Upper lobe of right lung (tissue), 1 donor: ENCODE measurements around the gene RBM20. TPM values are rescaled to one million over a fixed set of nuclear protein-coding genes. Genes with fewer than 3 reads are reported as not detected.

Source experiments
- ATAC-seq: fragments of 200-7000 bp; cut with Tn5 transposase; one replicate; pipeline ENCODE4 v1.9.1; 2020; ENCODE audit warnings: mild to moderate bottlenecking, moderate library complexity
- DNase-seq: peaks from one replicate; pipeline ENCODE4 v3.0.0-alpha.2; 2020
- H3K27ac ChIP-seq: fragments of 200-600 bp; one replicate; pipeline ENCODE4 v1.8.0; 2022
- H3K27me3 ChIP-seq: fragments of 200-600 bp; one replicate; pipeline ENCODE4 v1.8.0; 2022; ENCODE audit warnings: mild to moderate bottlenecking
- H3K36me3 ChIP-seq: fragments of 200-600 bp; one replicate; pipeline ENCODE4 v1.8.0; 2022
- H3K4me1 ChIP-seq: fragments of 200-600 bp; one replicate; pipeline ENCODE4 v1.8.0; 2022
- H3K4me3 ChIP-seq: fragments of 200-600 bp; one replicate; pipeline ENCODE4 v1.8.0; 2022; ENCODE audit warnings: mild to moderate bottlenecking
- H3K9me3 ChIP-seq: fragments of 200-600 bp; one replicate; pipeline ENCODE4 v1.8.0; 2022
- CTCF ChIP-seq: fragments of 200-600 bp; IDR thresholded peaks from one replicate; pipeline ENCODE4 v1.8.0; 2022; ENCODE audit warnings: antibody characterized with exemption
- intact Hi-C: fragments of 100-400 bp; cut with DNase I; formaldehyde crosslinking; loops from one replicate; pipeline ENCODE4 v1.11.0; 2022
- total RNA-seq: library from RNA; stranded (reverse); fragmentation: NEBNext Ultra II Directional; extraction: Animal tissue kit (Norgen Biotek cat#: 25700); gene quantifications from one replicate; pipeline ENCODE4 v1.2.1, GENCODE V29; 2021
- donor health status: DM: no; HTN: yes; CAD: no; lungs with severe emphysema.

The RBM20 gene
- total RNA-seq, 1 donor from 2014 or later: 0.41 TPM

DNA sequence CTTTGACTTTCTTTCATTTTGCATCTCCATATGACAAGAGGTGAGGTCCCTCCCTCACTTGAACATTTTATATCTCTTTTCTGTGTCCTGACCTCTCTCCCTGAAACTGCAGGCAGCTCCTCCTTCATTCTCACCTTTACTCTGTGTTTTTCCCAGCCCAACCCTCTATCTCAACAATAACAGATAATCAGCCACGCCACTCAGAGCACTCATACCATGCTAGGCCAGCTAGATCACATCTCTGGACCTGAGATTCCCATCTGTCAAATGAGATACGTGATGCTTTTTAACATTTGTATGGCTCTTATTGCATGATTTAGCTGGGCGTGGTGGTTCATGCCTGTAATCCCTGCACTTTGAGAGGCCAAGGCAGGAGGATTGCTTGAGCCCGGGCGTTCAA, 164.5 kb downstream of the RBM20 start:
- no peak for ATAC-seq
- no peaks in the 10 kb centered on the region for H3K36me3 ChIP-seq
- H3K4me3 ChIP-seq: no peak overlapping the region
- intact Hi-C loops: no loop called here
- no peaks in the 10 kb centered on the region for H3K9me3 ChIP-seq
- DNase-seq: no peak
- H3K4me1 ChIP-seq: peaks cover 6% of the 10 kb centered on the region
- H3K27ac ChIP-seq: no peak overlapping the region
- TF ChIP-seq CTCF: no peak
- H3K27me3 ChIP-seq: no peaks in the 10 kb centered on the region

DNA sequence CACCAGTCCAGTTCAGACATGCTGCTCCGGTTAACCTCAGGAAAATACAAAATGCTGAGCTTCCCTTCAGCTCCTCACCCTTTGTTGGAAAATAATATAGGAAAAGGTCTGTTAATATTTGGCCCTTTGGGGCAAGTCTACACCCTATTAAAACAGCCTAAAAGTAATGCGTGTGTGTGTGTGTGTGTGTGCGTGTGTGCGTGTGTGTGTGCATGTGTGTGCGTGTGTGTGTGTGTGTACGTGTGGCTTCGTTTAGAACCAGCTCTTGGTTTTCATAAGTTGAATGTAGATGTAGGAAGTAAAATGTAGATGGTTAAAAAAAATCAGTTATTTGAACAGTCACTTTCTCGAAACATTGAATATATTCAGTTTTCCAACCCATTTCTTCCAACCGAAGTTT, 166.5 kb downstream of the RBM20 start:
- Histone ChIP-seq H3K36me3 (no peaks in the 10 kb centered on the region), H3K4me1 (no peaks in the 10 kb centered on the region), H3K9me3 (no peaks in the 10 kb centered on the region), H3K4me3 (no peak overlapping the region), H3K27ac (no peak overlapping the region), H3K27me3 (no peaks in the 10 kb centered on the region)
- ATAC-seq (no peak), DNase-seq (no peak)
- TF ChIP-seq CTCF: no peak
- intact Hi-C loops: no loop called here

GRCh38 chr10:110811791-110812581, 167.8 kb downstream of the RBM20 start:
- DNase-seq: no peak
- H3K36me3 ChIP-seq: no peaks in the 10 kb centered on the region
- H3K9me3 ChIP-seq: no peaks in the 10 kb centered on the region
- no peaks in the 10 kb centered on the region for H3K4me1 ChIP-seq
- H3K27ac ChIP-seq: no peak overlapping the region
- no peaks in the 10 kb centered on the region for H3K27me3 ChIP-seq
- no peak for TF ChIP-seq CTCF
- H3K4me3 ChIP-seq: no peak overlapping the region
- intact Hi-C loops: no loop called here
- no peak for ATAC-seq

- TF ChIP-seq CTCF: no peak
- Histone ChIP-seq H3K4me3 (no peak overlapping the region), H3K36me3 (no peaks in the 10 kb centered on the region), H3K9me3 (no peaks in the 10 kb centered on the region), H3K27me3 (no peaks in the 10 kb centered on the region), H3K4me1 (no peaks in the 10 kb centered on the region), H3K27ac (no peak overlapping the region)
- DNase-seq: no peak
- intact Hi-C loops: no loop called here
- no peak for ATAC-seq
Measured at GRCh38 chr10:110812583-110812982, 168.4 kb downstream of the RBM20 start.

DNA sequence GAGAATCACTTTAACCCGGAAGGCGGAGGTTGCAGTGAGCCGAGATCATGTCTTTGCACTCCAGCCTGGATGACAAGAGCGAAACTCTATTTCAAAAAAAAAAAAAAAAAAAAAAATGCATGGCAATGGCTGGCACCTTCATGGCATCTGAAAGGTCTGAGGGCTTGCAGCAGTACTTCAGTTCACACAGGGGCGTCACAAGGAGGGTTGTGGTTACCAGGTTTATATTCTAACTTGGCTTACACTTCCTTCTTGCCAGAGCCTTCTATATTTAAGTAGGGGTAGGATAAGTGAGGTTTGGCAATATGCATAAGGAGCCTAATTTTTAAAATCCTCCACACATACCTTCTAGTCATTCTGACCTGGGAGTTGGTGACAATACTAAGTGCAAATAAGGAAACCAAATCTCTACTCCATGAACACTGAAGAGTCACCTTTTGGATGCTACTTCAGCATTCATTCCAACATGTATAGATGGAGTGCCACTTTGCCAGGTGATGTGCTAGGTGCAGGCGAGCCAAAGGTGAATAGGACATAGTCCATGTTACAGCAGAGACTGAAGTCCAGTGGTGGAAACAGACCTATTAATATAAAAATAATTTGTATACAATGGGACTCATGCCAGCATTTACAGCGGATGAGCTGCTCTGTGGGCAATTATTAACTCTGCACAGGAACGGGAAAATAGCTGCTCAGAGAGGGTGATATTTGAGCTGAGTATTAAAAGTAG, 169.8 kb downstream of the RBM20 start:
- no peak overlapping the region for H3K4me3 ChIP-seq
- peaks cover 7% of the 10 kb centered on the region for H3K4me1 ChIP-seq
- TF ChIP-seq CTCF: no peak
- H3K9me3 ChIP-seq: no peaks in the 10 kb centered on the region
- no peaks in the 10 kb centered on the region for H3K27me3 ChIP-seq
- no peak for DNase-seq
- ATAC-seq: no peak
- intact Hi-C loops: no loop called here
- no peaks in the 10 kb centered on the region for H3K36me3 ChIP-seq
- no peak overlapping the region for H3K27ac ChIP-seq
